ENCODE results near the gene TNNT2.

The TNNT2 gene

DNA sequence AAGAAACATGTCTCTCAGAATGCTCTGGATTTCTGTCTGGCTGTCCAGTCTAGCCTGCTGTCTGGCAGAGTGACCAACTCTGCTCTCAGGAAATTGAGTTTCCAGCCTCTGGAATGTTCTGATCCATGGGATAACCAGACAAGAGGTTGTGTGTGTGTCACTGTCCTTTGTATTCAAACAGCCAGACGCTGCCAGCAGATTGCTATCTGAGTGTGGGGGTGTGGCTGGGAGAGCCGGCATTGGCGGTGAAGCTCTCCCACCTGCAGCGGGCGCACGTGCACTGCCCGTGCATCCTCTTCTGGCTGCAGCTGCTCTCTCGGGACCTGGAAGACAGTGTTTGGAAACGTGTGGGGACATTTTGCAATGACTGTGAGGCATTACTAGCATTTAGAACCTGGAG is 68.1 kb downstream of the TNNT2 start:
- DNase-seq = no peak

Measured in bone marrow (tissue), 2 donors.